ENCODE data around the gene TEC. TPM values are rescaled to one million over a fixed set of nuclear protein-coding genes. Genes with fewer than 3 reads are reported as not detected.

Gene TEC
- total and polyA plus RNA-seq, 9 of the 15 experiments (the other 6 are each of a cell fraction or from before 2014, with no cell fraction given): 5.3 to 14.7 (median 8.8) TPM

DNA sequence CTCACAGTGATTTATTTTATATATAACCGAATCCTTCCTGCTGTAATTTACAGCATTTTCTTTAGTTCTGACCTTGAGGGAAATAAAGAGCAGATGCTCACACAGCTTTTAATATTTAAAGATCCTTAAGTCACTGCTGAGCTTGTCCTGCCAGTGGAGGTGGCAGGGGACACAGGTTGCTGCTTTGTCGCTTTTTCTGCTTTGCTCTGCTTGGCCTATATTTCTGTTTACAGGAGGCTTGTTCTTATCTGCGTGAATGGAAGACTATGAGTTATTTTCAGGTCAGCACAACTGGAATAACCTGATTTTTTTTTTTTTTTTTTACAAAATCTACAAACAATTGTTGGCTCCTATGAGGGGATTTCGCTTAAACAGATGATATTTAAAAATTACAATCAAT lies 137.9 kb downstream of the TEC start:
- 61% methylated on average over 4 of the region's 4 CpGs for WGBS (ENCODE audit: insufficient coverage, low coverage, missing lambda C conversion rate)
- no peak for DNase-seq (ENCODE audit: extremely low read depth in 1 of 4, low spot score in 3 of 4)
- Histone ChIP-seq H3K27ac (ENCODE audit: extremely low read depth, low read depth, low read length) (no peak overlapping the region), H3K4me2 (ENCODE audit: insufficient read depth, low read length) (no peak overlapping the region), H3K36me3 (ENCODE audit: control insufficient read depth, insufficient read depth, low read length) (peaks cover 22% of the 10 kb centered on the region; the same call in 2 of the 3 replicates), H3K79me2 (ENCODE audit: control insufficient read depth, insufficient read depth, low read length) (no peaks in the 10 kb centered on the region), H4K20me1 (replicated peaks; ENCODE audit: control insufficient read depth, insufficient read depth, low read length) (no peaks in the 10 kb centered on the region), H3K4me1 (replicated peaks in 1 of 2; ENCODE audit: control insufficient read depth in 2 of 2, insufficient read depth in 2 of 2, low read length in 2 of 2) (peaks cover 6 to 35% of the 10 kb centered on the region in 2 experiments; a peak in 4 of 5 replicates), H3K9ac (ENCODE audit: insufficient read depth in 1 of 2, low read depth in 2 of 2, low read length in 2 of 2) (no peak overlapping the region), H3K4me3 (no peak overlapping the region), H2AFZ (ENCODE audit: low read depth, low read length) (no peak overlapping the region), H3K9me1 (ENCODE audit: control insufficient read depth, insufficient read depth, low read length) (no peaks in the 10 kb centered on the region), H3K9me3 (replicated peaks; ENCODE audit: control insufficient read depth, insufficient read depth, low read depth, low read length) (no peaks in the 10 kb centered on the region), H3K27me3 (ENCODE audit: control insufficient read depth in 2 of 2, insufficient read depth in 2 of 2, low read length in 2 of 2) (no peaks in the 10 kb centered on the region)
- POLR2A ChIA-PET: interaction anchor here (0.7 kb wide), 2 partner anchors 140 to 147 kb away, joined by 3 read pairs; no protein-coding TSS in a partner anchor
- no peak for FAIRE-seq
- ATAC-seq: no peak
- BruUV-seq (replicated peaks): no TSS peak
- in situ Hi-C loops (cut with MboI): no loop called here
- CTCF ChIA-PET (ENCODE audit: low intra/inter-chr PET ratio): interaction anchor here (0.6 kb wide), 1 partner anchor 297 kb away, joined by 4 read pairs; no protein-coding TSS in a partner anchor
- TF ChIP-seq ATF3 (IDR thresholded peaks at IDR 0.05) (no peak), ATF3 (CRISPR knock-in tag; conservative IDR thresholded peaks at IDR 0.05) (no peak), IRF2 (CRISPR knock-in tag; IDR thresholded peaks at IDR 0.05) (no peak), HDAC6 (IDR thresholded peaks at IDR 0.05; ENCODE audit: low read depth, low read length) (no peak), E2F3 (CRISPR knock-in tag; IDR thresholded peaks at IDR 0.05) (no peak), CHD4 (IDR thresholded peaks at IDR 0.05; ENCODE audit: insufficient read depth, insufficient replicate concordance, low read depth, low read length, poor library complexity, severe bottlenecking) (no peak), BACH1 (tag; IDR thresholded peaks at IDR 0.05) (no peak), MLLT1 (IDR thresholded peaks at IDR 0.05) (no peak), ZNF778 (CRISPR knock-in tag; IDR thresholded peaks at IDR 0.05) (no peak), FOXJ3 (CRISPR knock-in tag; IDR thresholded peaks at IDR 0.05) (no peak), NR3C1 (CRISPR knock-in tag; IDR thresholded peaks at IDR 0.05) (no peak), ZNF518B (CRISPR knock-in tag; IDR thresholded peaks at IDR 0.05) (no peak)
- TF ChIP-seq, protein P1, sequence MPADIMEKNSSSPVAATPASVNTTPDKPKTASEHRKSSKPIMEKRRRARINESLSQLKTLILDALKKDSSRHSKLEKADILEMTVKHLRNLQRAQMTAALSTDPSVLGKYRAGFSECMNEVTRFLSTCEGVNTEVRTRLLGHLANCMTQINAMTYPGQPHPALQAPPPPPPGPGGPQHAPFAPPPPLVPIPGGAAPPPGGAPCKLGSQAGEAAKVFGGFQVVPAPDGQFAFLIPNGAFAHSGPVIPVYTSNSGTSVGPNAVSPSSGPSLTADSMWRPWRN (IDR thresholded peaks at IDR 0.05; ENCODE audit: low read depth): no peak
- TF ChIP-seq, protein P2, sequence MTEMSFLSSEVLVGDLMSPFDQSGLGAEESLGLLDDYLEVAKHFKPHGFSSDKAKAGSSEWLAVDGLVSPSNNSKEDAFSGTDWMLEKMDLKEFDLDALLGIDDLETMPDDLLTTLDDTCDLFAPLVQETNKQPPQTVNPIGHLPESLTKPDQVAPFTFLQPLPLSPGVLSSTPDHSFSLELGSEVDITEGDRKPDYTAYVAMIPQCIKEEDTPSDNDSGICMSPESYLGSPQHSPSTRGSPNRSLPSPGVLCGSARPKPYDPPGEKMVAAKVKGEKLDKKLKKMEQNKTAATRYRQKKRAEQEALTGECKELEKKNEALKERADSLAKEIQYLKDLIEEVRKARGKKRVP (CRISPR knock-in tag; IDR thresholded peaks at IDR 0.05): no peak
- intact Hi-C loops (cut with micrococcal nuclease): no loop called here

All from K562 (cell line).